Measurements from ENCODE around the gene RAPGEF5. TPM values are rescaled to one million over a fixed set of nuclear protein-coding genes. Genes with fewer than 3 reads are reported as not detected.

Gene RAPGEF5
- total RNA-seq, 1 experiment from 2014 or later = 13.3 TPM

GRCh38 chr7:22361320-22361719 lies 4.4 kb upstream of the RAPGEF5 start:
- H3K79me1 ChIP-seq (ENCODE audit: insufficient read depth, low read depth, low read length, poor library complexity, severe bottlenecking) = no peaks in the 10 kb centered on the region
- H3K4me1 Mint-ChIP-seq = peaks cover 5 to 9% of the 10 kb centered on the region in 2 experiments
- H3K9ac ChIP-seq (ENCODE audit: extremely low read depth, insufficient read length, low read length) = no peak overlapping the region
- H3K27me3 ChIP-seq (ENCODE audit: insufficient read depth, low read length) = no peaks in the 10 kb centered on the region
- no peak overlapping the region for H3K4me3 Mint-ChIP-seq
- H4K5ac ChIP-seq (ENCODE audit: insufficient read length, low read depth, low read length) = no peak overlapping the region
- H3K9me3 Mint-ChIP-seq = no peaks in the 10 kb centered on the region; a peak in 1 of 5 replicates
- TF ChIP-seq CTCF (conservative IDR thresholded peaks at IDR 0.05) = no peak
- no peak overlapping the region for H3K23ac ChIP-seq (ENCODE audit: insufficient read length, low read depth, low read length)
- H2BK15ac ChIP-seq (ENCODE audit: low read depth, low read length) = no peak overlapping the region
- H3K36me3 Mint-ChIP-seq (ENCODE audit: insufficient read depth in 1 of 3, low read depth in 3 of 3) = peaks cover 0 to 4% (median 0%) of the 10 kb centered on the region in 3 experiments; a peak in 2 of 7 replicates
- no peak overlapping the region for H2BK20ac ChIP-seq (ENCODE audit: low read depth, low read length, poor library complexity, severe bottlenecking)
- H2BK5ac ChIP-seq (ENCODE audit: insufficient read length, low read length) = no peak overlapping the region
- no peak overlapping the region for H3K4ac ChIP-seq (ENCODE audit: low read depth, low read length)
- peaks cover 2% of the 10 kb centered on the region; the same call in 1 of the 2 replicates for H3K4me1 ChIP-seq (ENCODE audit: insufficient read depth, low read length)
- no peaks in the 10 kb centered on the region for H3K9me3 ChIP-seq (ENCODE audit: control insufficient read depth, low read depth, low read length)
- H2AK5ac ChIP-seq (ENCODE audit: insufficient read length, low read length) = no peak overlapping the region
- no CpG with 5 or more reads among the region's 6 CpGs for WGBS (ENCODE audit: extremely low coverage, insufficient read length, low lambda C conversion rate)
- H4K91ac ChIP-seq (ENCODE audit: insufficient read length, low read depth, low read length) = no peak overlapping the region
- H2BK120ac ChIP-seq (ENCODE audit: low read depth, low read length, poor library complexity, severe bottlenecking) = no peak overlapping the region
- no peak overlapping the region for H4K8ac ChIP-seq (replicated peaks; ENCODE audit: insufficient read length, low read depth, low read length)
- no peak overlapping the region for H3K14ac ChIP-seq (ENCODE audit: insufficient read depth, low read length)
- no peak overlapping the region for H3K27ac Mint-ChIP-seq
- H3K27ac ChIP-seq (ENCODE audit: insufficient read length, low read depth, low read length) = no peak overlapping the region
- no peak overlapping the region for H2AFZ ChIP-seq (ENCODE audit: low read length)
- peaks cover 20% of the 10 kb centered on the region for H3K27me3 Mint-ChIP-seq (ENCODE audit: low read depth)
- no peak overlapping the region for H3K4me2 ChIP-seq (ENCODE audit: insufficient read depth, insufficient read length, low read length)
- no peak for DNase-seq
- no peak overlapping the region for H3K18ac ChIP-seq (ENCODE audit: insufficient read length, low read depth, low read length)
- H4K20me1 ChIP-seq (ENCODE audit: control insufficient read depth, insufficient read depth, insufficient read length) = no peaks in the 10 kb centered on the region
- H2BK12ac ChIP-seq (ENCODE audit: insufficient read length, low read depth, low read length) = no peak overlapping the region
- no peaks in the 10 kb centered on the region for H3K79me2 ChIP-seq (ENCODE audit: insufficient read depth, low read length)
- H3T11ph ChIP-seq (ENCODE audit: low read length) = no peak overlapping the region
- H3K23me2 ChIP-seq (ENCODE audit: insufficient read length, low read depth, low read length, poor library complexity, severe bottlenecking) = peaks cover 5% of the 10 kb centered on the region
- no peak overlapping the region for H3K56ac ChIP-seq (ENCODE audit: insufficient read length, low read depth, low read length)

Measured in H9 (cell line).